GM21360 (cell line): ENCODE measurements around the gene SIGLEC15.

Experiments
- ATAC-seq: cut with Tn5 transposase; IDR thresholded peaks from one replicate; pipeline ENCODE4 v1.9.1; 2021; ENCODE audit warnings: mild to moderate bottlenecking, moderate library complexity; ENCODE audit not compliant: unreplicated experiment

The SIGLEC15 gene

DNA sequence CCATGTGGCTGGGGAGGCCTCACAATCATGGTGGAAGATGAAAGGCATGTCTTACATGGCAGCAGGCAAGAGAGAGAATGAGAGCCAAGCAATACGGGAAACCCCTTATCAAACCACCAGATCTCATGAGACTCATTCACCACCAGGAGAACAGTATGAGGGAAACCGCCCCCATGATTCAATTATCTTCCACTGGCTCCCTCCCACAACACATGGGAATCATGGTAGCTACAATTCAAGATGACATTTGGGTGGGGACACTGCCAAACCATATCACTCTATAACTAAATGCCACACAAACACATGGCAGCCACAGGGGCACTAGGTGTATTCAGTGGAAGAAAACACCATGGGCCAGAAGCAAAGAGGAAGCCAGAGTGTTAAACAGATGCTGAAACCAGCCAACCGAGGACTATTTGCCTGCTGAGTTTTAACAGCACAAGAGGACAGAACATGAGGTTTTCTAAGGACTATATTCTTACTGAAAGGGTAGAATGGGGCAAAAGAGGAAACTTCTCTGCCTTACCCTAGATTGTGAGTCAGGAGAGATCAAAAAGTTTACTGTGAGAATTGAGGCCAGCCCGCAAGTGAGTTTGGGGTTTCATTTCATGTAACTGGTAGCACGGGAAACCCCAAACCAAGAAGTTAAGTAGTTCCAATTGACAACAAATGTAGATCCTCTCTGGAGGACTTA lies 49.2 kb downstream of the SIGLEC15 start:
- peak; percentile 88 for ATAC-seq

DNA sequence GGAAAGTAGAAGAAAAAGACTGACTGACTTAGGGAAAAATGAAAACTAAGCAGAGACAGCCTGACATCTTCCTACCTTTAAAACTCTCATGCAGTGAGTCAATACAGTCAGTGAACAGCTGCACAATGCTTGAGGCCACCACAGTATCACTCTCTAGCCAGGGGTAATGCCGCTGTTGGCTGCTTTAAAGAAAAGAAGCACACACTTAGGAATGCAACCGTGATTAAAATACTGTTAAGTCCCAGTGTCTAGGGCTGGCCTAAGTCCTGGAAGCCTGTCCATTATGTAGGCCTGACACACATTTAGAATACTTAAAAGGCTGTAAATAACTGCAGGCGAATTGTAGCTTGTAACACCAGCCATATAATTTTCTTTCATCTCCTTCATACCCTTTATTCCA lies 50.7 kb downstream of the SIGLEC15 start:
- no peak for ATAC-seq

DNA sequence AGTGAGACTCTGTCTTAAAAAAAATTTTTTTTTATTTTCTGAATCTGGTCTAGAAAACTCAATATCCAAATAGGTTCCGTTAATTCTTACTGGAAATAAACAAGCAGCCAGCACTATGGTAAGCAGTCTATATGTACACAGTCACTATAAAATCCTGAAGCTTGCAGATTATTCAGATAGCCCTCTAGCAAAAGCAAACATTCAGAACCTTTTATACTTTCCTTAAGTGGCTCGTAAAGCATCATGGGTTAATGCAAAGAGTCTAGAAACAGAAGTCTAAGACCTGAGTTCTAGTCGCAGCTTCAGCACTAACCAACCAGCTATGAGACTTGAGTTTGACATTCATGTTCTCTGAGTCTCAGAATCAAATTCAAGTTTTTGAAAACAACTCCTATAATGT lies 51.9 kb downstream of the SIGLEC15 start:
- no peak for ATAC-seq

DNA sequence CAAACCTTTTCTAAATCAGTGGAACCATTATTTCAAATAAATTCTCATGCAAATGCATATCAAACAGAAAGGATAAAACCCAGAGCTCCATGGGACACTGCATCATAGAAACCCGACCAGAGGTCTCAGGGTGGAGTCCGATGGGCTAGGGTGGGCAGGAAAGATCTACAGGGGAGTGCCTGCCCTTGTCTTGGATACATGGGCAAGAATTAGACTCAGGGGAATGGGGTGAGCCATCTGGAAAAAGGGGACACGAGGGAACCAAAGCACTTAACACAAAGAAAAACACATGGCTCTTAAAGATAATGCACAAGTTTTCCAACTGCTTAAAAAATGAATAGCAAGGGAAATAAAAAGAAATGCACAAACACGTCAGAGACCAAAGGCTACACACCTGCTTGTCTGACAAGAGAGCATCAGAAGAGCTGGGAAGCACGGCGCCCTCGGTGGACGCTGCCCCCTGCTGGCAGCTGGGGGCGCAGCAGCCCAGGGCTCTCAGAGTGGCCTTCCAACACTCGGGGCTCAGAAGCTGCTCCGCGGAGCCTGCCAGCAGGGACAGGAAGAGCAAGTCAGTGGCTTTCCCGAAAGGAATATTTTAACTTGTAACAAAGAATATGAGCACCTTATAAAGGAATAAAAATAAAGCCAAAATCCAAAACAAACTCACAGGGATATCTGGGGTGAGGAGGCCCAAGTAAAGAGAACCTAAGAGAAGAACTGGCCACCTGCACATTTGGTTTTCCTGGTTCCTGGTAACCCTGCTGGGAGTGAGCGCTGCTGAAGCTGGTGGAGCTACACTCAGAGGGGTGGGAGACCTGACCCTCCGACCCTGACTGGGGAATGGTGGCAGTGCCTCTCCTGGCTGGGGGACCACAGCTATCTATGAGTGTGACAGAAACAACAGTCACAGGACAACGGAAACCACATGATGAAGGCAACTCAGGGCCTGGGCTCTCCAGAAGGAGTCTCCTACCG lies 54.5 kb downstream of the SIGLEC15 start:
- peak; percentile 73 for ATAC-seq

DNA sequence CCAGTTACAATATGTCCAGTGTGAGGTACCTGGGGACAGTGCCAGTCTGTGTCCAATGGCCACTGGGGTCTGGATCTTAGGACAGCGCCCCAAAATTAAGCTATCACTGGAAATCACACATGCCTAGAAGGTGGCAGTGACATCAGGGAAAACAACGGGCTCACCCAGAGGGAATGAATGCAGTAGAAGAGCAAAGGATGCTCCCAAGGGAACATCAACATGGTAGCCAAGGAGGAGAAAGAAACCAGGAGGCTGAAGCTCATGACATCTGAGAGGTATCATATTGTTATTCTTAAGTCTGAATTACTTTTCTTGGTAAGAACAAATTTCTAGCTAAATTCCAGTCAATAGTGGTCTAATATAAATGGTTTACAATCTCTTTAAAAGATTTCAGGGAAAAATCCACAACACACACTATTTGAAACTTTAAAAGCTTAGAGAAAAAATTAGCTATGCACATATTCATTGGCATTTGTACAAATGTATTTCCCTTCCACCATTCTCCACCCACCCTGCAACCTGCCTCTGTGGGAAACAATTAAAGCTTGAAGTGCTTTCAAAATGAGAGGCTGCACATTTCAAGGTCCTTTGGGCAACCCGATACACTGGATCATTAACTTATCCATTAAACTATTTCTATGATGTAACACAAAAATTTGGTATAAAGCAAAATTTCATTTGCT lies 55.5 kb downstream of the SIGLEC15 start:
- no peak for ATAC-seq

DNA sequence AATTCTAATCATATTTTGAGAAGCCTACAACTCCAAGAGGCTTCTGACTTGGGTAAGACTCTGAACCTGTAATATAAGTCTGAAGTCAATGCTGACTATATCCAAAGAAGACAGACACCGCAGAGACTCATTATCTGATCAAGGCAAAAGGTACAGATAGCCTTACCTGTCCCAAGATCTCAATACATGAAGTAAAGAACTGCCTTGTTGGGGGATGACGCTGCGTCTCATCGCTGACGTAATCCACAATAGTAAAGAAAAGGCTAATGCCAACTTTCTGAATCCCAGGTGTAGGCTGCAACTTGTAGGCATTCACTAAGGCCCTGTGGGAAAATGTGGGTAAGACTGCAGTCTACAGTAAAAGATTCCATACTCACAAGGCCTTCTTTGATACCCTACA lies 62.1 kb downstream of the SIGLEC15 start:
- no peak for ATAC-seq

DNA sequence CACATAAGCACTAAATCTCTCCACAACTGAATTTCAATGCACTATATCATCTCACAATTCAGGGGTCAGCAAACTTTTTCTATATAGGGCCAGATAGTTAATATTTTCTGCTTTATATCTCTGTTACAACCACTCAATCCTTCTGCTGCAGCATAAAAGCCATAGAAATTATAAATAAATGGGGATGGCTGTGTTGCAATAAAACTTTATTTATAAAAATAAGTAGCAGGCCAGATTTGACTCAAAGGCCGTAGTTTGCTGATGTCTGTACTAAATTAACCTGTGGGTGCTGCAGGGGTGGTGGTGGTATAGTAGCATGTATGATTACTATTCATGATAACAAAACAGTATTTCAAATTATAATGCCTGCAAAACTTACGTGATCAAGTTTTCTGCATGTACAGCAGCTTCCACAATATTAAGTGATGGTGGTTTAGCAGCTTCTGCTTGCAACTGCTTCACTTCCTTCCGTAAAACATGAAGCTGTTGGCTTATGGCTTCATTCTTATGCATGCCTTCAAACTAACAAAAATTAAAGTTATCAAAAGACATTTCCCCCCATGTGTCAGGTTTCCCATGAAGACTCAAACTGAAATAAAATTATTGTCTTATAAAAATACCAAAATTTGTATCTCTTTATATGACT lies 64.1 kb downstream of the SIGLEC15 start:
- no peak for ATAC-seq

DNA sequence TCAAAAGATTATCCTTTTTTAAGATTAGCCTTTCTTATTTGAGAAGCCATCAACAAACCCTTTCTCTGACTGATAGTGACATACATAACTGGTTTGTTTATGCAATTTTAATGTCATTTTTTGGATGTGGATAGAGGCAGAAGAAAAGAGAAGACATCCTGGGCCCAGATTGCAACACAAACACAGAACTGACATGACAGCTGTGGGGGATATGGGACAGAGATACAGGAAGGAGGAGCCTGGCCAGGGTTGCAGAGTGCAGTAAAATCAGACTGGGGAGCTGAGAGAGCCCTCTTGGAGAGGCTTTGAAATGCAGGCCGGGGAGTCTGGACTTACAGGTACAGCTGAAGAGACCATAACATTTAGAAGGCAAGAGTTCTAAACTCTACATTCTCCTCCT lies 65.1 kb downstream of the SIGLEC15 start:
- ATAC-seq = no peak

DNA sequence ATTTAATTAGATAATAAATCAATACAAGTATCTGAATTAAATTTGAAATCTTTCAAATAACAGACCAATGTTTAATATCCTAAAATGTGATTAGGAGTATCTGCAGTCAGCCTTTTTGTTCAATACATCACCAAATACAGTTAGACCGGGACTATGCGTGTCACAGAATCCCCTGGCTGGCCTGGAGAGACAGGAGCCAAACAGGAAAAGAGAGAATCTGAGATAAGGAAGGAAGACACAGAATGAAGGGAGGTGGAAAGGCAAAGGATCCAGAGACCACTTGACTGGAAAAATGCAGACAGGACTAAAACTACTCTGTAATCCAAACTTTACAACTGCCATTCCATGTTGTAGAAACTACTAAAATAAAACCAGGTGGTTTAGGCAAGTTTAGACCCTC lies 66.3 kb downstream of the SIGLEC15 start:
- no peak for ATAC-seq
